HG02884 (cell line): ENCODE data around the gene GRIA4.
A peak's percentile ranks its signal among the peaks of the same experiment; 100 is the strongest.

Source experiments
- ATAC-seq: cut with Tn5 transposase; IDR thresholded peaks from one replicate; pipeline ENCODE4 v1.9.1; 2021; ENCODE audit warnings: mild to moderate bottlenecking, moderate library complexity; ENCODE audit not compliant: unreplicated experiment

The GRIA4 gene

DNA sequence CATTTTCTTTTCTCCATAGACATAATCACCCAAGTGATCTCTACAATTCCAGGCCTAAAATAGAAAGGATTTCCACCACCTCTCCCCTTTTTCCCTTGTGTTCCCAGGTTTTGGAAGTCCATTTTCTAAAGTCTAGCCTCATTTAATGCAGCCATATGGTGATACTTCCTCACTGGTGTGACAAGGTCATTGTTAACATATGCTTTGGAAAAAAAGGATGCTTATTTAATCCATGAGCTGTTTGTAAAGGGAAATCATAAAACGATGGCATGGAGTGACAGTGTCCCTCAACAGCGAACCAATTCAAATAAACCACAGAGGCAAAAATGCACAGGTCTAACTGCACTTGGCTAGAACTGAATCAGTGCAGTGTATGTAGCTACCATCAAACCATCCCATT lies 26.6 kb downstream of the GRIA4 start:
- ATAC-seq, result no peak

DNA sequence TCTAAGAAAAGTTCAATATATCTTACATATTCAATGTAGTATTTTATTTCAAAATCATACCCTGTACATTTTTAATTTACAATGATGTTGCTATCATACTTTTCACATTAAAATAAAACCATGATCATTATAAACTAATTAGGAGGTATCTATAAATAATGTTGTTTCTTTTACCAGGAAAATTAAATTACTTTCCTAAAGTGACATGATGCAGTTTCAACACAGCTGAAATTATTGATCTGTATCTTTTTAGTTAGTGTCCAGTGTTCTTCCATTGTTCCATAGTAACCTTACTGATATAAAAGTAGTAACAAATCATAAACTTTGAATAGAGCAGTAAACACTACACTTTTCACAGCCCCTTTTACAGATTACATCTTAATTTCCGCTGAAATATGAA lies 29.7 kb downstream of the GRIA4 start:
- ATAC-seq, result no peak

DNA sequence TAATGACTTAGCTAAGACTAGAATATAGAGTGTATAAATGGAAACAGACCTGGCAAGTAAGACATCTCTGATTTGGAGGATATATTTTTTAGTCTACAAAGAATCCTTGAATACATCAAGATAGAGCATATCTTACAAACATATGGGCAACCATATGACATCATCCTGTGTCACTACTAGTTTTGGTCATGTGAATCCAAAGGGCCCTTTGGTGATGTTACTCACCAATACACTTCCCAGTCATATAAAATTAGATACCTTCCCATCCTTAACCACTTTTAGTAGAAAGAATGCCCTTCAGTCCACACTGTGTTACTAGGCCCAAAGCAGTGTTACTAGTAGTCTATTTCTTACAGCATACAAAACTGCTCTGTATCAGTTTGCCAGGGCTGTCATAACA lies 31.6 kb downstream of the GRIA4 start:
- ATAC-seq, result no peak

DNA sequence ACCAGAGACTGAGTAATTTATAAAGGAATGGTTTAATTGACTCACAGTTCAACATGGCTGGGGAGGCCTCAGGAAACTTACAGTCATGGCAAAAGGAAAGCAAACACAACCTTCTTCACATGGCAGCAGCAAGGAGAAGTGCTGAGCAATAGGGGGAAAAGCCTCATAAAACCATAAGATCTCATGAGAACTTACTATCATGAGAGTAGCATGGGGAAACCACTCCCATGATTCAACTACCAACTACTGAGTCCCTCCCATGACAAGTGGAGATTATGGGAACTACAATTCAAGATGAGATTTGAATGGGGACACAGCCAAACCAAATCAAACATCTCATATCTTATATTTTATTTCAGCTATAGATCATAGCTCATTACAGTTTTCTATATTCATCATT lies 33.0 kb downstream of the GRIA4 start:
- ATAC-seq, result no peak

DNA sequence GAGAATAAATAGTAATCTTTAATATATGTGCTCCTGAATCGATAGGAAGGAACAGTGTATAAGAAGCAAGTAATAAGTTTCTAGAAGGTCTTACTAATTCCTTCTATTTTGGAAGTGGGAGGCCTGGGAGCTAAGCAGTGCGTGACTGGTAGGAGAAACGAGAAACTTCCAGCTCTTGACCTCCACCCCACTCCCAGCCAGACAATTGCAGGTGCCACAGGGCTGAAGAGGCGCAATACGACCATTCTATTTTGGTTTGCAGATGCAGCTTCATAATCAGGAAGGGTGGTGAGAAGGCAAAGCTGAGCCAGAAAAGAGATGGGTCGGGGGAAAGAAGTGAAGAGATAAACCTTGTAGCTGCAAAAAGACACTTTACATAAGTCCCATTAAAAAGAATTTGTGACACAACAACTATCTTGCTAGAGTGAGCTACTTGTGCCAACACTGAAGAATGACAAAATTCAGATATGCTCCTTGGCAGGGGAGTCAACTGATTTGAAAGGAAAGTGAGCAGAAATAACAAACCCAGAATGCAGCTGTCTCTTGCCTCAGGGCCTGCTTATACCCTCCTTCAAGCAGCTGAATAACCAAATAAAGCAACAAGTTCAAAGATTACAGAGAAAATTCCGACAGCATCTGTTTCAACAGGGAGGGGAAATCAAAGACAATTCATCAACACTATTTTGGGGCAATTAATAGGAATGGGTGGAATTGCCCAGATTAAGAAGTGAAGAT lies 35.1 kb downstream of the GRIA4 start:
- ATAC-seq, result no peak

DNA sequence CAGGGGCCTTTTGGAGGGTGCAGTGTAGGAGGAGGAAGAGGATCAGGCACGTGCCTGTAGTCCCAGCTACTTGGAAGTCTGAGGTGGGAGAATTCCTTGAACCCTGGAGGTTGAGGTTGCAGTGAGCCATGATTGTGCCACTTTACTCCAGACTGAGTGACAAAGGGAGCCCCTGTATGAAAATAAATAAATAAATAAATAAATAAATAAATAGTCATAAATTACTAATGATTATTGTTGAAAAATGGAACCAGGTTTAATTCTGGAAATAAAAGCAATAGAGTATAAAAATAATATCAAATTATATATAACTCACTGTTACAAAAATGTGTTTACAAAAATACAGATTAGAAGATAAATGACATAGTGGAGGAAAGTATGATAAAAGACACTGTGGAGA lies 37.9 kb downstream of the GRIA4 start:
- no peak for ATAC-seq

DNA sequence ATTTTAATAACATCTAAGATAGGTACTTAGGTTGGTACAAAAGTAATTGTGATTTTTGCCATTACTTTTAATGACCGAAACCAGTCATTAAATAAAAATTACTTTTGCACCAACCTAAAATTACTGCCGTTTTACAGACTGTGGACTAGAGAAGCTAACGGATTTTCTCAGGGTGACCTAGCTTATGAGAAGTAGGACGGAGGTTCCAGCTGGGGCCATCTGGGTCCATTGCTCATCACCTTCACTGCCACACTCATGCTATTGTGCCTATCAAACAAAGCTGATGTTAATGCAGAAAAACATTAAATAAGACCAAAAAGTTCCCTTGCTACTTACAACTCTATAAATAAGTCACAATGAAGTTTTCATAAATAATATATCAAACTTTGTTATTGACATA lies 38.9 kb downstream of the GRIA4 start:
- ATAC-seq, result no peak

DNA sequence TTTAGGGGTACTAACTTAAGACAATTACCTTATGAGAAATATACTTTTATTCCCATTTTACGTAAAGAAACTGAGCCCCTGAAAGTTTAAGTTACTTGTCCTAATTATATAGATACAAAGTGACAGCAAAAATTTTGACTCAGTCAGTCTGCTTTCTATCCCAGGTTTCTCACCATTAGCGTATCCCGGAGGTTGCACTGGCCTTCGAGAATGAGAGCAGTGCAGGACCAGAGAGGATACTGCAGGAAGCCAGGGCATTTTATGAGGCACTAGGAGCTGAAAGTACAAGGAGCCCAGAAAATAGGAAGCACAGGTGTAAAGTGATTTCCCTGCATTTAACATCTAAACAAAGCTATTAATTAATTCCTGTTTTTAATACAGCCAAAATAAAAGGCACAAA lies 55.4 kb downstream of the GRIA4 start:
- ATAC-seq, result no peak

DNA sequence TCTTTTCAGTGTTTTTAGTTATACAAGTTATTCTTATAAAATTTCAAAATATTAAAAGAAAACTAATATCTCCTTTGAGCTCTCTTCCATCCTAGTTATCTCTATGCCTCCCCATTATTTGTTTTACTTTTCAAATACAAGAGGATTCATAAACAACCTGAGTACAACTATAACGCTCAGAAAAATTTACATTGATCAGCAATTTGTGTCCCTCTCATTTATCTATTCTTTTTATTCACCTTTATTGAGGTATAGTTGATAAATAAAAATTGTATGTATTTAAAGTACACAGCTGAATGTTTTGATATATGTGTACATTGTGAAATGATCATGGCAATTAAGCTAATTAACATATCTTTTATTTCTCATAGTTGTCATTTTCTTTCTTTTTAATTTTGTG lies 57.6 kb downstream of the GRIA4 start:
- no peak for ATAC-seq

DNA sequence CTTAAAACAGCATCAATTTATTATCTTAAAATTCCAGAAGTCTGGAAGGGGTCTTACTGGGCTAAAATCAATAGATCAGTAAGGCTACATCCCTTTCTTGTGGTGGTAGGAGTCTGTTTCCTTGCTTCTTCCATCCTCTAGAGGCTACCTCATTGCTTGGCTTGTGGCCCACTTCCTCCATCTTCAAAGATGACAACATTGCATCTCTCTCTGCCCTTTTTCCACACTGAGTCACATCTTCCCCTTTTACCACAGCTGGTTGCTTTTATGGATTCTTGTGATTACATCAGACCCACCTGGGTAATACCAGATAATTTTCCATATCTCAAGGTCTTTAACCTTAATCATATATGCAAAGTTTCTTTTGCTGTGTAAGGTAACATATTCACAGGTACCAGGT lies 60.9 kb downstream of the GRIA4 start:
- no peak for ATAC-seq

DNA sequence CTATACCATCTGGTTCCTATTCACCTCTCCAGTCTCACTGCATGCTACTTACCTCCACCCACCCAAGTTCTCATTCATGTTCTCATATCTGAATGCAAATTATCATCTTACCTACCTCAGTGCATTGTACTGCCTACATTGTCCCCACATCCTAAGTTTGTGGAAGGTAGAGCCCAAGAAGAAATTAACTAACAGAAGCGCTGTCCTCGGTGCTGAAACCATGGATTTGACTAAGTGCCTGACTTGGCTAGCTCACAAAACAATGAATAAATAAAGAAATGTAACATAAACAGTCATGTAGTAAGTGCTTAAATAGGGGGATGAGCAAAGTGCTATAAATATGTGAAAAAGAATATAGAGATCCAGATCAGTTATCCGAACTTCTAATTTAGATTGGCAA lies 63.2 kb downstream of the GRIA4 start:
- ATAC-seq, result no peak

DNA sequence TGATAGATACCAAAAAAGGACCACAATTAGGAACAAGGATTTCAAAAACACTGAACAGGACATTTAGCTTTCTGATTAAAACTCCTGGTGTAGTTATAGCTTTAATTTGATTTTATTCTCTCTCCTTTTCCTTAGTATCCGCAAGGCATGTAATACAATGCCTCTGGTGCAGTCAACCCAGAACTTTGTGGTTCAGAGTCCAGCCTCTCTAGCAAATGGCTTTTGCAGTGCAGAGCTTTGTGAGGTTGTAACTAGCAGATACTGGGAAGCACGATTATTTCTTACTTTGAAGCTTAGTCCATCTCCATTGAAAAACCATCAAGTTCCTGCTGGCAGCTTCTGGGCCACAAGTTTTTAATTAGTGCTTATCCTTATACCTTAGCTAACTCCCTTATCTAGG lies 79.8 kb downstream of the GRIA4 start:
- ATAC-seq, result no peak

DNA sequence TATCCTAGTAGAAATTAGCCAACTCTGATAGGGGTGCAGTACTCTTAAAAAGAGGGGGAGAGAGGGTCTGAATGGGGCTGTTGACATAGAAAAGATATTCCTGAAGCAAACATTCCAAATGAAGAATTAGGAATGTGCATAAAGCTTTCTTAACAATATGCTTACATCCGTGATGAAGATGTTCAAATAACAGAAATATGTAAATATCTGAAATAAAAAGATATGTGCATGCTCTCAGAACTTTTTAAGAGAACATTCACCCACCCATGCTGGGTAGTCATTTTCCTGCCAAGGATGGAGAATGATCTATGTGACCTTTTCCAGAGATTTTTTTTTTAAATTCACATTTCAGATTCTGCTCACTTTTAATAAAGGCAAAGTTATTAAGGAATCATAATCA lies 80.6 kb downstream of the GRIA4 start:
- ATAC-seq, result no peak

DNA sequence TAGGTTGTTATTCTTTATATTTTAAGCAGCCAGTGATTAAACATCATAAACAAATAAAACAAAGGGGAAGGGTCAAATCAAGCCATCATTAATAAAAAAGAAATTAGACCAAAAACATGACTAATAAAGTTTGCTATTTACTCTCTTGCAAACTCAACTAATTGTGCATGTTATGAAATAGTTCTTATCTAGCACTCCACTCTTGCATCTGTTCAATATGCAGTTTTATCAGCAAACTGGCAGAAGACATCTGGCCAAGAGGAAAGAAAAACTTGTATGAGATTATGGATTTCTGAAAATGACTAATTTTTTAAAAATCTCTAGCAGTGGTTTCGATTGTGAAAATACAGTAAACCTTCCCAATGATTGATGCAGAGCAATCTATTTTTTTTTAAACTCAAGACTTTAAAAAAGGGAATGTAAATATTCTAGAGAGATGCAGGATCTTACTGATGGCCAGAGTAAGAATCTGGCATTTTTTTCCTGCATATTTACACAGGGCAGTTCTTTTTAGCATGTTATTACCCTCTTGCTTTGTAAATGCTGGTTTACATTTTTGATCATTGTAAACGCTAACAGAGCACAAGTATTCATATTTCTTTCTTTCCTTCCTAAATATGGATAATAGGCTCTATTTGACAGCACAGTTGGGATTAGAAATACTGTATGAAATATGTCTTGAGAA lies 83.3 kb downstream of the GRIA4 start:
- ATAC-seq, result no peak

DNA sequence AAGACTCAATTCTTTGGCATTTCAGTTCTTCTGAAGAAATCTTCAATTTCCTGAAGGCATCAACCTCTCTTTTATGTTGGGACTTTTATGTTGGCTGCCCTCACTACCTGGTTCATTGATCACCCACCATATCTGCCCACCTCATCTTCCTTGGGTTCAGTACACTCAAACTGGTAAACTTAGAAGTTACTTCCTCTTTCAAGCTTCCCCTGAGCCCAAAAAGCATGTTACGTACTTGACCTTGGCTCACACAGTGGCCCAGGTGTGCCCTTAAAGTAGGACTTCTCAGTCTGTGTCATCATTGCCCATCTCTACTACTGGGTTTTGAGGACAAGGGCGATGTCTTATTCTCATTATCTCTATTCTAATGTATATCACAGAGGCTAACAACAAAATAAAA lies 86.1 kb downstream of the GRIA4 start:
- peak; percentile 65 for ATAC-seq

DNA sequence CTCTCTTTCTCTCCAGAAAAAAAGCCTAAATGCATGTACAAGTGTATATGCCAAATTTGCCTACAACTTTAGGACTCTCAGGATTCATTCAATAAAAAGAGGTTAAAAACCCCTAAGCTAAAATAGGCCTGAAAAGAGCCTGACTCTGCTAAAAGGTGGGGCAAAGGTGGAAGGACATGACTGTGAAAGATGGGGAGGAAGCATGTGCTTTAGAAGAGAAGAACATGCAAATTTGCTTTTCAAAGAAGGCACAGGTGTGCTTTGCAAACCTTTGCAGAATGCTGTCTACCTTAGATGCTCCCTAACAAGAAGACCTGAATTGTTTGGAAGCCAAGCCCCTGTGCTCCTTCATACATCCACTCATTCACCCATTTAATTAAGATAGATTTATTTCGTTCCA lies 87.4 kb downstream of the GRIA4 start:
- no peak for ATAC-seq

DNA sequence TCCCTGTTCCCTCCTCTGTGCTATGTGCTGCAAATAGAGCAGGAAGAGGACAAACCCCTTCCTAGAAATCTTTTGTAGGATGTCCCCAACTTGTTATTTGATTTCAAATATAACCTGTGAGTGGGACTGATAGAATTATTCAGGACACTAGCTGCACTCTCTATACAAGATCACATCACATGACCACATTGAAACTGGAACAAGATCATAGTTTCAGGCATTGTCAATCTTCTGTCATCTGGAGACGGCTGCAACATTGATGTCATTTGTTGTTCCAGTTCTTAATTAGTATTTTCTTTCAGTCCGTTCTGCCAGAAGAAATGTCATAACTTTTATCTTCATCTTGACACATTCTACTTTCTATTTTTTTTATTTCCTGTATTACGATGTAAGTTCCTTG lies 89.3 kb downstream of the GRIA4 start:
- no peak for ATAC-seq

DNA sequence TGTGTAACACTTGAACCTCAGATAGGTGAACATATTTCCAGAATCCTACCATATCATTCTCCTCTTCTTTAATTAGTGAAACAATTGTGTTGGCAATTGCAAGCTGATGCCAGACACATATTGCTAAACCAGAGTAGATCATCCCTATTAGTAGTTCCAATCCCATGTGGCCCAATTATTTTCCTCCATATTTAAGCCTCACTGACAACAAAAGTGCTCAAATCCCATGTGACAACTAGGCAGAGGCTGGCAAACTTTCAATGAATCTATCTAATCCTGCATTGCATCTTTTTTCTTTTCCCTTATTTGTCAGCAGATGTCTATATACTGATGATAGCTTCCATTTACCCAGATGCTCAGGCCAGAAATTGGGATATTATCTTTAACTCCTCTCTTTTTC lies 90.4 kb downstream of the GRIA4 start:
- no peak for ATAC-seq

DNA sequence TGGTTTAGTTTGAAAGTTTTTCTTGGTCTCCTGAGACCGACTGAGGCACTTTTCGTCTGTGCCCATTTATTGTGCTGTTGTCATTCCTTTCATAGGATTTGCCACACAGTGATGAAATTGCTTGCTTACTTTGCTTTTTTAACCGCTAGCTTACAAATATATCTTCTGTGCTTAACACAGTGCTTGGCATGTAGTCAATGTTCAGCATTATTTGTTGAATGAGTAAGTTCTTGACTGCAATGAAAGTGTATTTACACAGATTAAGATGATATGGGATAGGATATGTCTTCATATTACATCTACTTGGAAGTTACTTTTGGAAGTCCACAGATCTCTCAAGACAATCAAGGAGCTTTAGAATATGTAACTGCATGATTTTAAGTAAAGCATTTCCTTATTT lies 91.2 kb downstream of the GRIA4 start:
- no peak for ATAC-seq

DNA sequence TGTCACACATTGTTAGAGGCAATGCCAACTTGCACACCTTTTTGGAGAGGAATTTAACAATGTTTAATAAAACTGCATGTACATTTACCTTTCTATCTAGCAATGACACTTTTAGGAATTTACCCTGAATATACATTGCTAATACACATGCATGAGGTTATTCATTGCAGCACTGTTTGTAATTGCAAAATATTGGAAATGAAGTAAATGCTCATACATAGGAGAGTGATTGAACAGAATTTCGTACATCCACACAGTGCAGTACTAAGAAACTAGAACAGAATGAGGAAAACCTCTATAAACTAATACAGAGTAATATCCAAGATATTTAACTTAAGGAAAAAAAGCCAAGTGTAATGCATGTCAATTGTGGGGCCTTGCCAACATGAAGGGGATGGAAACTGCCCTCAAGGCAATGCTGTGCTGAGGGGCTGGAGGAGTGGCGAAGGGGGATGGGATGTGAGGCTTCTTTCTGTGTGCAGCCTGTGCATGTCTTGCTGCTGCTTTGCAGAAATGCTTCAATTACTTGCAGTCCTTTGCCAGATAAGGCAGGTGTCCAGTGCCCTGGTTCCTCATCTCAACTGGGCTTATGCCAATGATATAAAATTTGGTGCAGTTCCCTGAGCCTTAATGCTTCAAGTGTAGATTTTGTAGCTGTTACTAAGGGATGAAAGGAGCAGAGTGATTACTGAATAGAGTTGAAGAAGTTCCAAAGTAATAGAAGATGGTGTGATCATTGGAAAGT lies 96.1 kb downstream of the GRIA4 start:
- ATAC-seq, result no peak

DNA sequence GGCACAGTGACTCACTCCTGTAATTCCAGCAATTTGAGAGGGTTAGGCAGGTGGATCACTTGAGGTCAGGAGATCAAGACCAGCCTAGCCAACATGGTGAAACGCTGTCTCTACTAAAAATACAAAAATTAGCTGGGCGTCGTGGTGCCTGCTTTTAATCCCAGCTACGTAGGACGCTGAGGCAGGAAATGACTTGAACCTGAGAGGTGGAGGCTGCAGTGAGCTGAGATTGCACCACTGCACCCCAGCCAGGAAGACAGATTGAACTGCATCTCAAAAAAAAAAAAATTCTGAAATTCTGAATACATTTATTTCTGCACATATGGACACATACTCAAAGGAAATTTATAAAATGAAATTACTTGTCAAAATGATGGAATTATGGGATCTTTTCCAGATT lies 103.2 kb downstream of the GRIA4 start:
- no peak for ATAC-seq

DNA sequence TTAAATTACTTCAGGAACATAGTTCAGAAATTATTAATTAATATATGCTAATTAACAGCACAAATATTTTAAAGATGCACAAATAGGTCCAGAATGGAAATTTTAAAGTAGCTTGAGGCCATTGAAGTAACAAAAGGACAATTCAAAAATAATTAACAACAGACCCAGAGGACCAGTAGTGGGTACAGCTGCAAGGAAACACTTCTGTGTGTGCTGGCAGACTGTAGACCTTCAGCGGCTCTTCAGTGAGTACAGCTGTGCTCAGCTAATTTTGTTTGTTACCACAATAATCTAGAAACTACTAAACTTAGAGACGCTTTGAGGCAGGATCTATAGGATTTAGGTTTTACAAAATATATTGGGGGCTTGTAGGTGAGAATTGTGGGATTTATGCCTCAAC lies 103.8 kb downstream of the GRIA4 start:
- no peak for ATAC-seq
